NCI-H146 treated with DMSO at 0.1 percent for 48 hours (cell line): ENCODE measurements around the gene BLID.

Source experiments
- DNase-seq: peaks from one replicate; lab custom pipeline; 2025; ENCODE audit not compliant: unreplicated experiment; lab: John Stamatoyannopoulos, UW

BLID gene

GRCh38 chr11:122140500-122140899 lies 24.5 kb upstream of the BLID start:
- DNase-seq = no peak

DNA sequence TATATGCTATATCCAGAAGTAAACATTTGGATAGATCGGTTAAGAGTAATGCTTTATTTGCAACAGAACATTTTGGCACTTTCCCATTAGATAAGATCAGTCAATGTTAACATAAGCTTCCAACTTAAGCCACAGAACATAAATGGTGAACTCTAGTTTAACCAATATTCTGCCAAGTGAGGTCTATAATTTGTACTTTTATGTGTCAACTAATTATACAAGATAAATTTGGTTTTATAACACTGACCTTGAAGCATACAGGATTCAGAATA lies 23.5 kb upstream of the BLID start:
- DNase-seq = no peak

GRCh38 chr11:122138744-122139594 lies 23.0 kb upstream of the BLID start:
- DNase-seq = no peak

DNA sequence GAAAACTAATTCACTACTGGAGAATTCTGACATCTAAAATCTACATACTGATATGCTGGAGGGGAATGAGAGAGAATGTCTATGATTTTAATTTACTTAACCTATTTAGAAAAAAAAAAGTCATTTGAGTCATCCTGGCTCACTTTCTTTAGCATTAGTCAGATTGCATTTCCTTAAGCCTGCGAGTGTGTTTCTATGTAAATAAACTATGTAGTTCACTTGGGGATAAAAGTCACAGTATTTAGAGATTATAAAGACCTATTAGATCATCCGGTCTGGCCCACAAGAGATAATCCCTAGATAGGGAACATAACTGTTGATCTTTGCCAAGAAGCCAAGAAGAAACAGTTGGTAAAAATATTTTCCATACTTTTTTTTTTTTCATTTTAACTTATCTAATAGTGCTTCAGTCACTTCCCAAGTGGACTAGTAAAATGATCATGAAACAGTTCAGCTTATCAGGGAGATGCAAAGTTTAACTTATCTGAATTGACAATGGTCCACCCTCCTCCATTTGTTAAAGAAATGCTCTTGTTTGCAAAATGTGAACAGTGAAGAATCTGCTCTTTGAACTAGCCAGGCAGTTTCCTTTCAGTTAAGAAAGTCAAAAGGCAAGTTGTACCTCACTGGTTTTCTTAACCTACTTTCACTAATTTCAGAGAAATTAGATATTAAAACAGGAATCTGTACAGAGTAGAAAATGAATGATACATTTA lies 21.2 kb upstream of the BLID start:
- DNase-seq = no peak

DNA sequence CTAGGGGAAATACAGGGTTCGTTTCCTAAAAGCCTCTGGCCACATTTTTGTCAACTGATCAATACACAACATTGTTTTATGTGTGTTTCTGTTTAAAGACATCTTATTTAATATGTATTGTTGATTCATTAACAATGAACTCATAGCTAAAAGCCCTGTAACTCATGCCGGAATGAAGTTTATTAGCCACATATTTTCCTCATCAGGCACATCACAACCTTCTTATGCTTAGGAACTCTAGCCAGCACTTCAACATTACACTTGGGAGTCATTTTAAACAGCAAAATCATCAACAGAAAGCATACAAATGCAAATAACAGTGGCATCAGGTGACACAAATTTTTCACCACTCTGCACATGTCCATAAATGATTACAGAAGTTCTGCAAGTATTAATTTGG lies 15.1 kb upstream of the BLID start:
- no peak for DNase-seq

DNA sequence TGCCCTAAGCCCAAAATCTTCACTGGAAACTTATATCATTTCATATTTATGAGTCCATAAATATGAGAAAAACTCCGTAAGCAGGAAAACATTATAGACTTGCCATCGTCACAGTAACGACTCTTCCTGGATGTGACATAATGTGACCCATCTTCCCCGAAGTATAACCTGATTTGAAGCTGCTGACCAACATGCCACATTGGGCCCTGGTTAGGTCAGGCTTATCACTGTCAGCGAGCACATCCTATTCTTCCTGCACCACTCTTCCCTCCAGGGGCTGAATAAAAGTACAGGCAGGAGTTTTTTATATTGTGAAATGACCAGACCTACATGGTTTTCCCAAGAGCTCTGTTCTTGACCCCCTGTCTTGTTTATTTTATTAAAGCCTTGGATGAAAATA lies 12.1 kb upstream of the BLID start:
- DNase-seq = no peak

- DNase-seq = no peak
Observed at GRCh38 chr11:122127020-122127419, 11.0 kb upstream of the BLID start.

DNA sequence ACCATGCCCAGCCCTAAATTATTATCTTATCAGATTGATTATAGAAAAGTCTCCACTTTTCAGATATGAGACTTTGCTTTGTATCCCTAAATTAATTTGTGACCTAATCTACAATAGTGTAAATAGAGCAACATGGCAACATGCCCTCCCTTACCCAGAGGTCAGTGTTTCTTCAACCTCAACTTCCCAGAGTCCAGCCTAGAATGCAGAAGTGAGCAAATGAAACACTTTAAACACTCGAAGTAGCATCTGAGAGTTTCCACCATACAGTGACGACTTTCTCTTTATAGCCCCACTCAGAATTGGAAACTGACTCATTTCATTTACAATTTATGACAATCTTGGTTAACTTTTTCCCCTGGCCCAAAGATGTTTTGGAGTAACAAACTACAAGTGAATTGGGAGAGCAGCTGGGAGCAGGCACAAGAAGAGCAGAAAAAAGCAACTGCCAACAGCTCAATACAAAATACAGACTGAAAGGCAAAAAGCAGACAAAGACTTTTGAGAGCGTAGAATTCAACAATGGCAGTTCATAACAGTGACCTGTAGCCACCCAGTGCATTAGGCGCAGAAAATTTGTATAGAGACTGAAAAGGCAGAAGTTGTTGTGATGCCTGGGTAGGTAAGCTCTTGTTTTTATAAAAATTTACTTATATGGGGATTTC lies 10.1 kb upstream of the BLID start:
- DNase-seq = no peak

GRCh38 chr11:122123263-122123929 lies 7.4 kb upstream of the BLID start:
- no peak for DNase-seq

DNA sequence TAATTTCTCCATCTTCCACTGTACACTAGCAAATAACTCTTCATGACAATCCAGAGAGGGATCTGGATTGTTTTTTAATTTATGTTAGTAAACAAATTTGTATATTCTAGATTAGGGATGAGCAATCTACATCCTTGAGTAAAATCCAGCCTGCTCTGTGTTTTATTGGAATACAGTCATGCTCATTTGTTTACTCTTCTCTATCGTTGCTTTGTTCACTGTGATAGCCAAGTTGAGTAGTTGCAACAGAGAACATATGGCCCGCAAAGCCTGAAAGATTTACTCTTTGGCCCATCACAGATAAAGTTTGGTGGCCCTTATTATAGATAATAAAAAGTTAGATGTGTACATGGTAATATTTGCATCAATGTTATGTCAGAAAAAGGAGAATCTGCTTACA lies 6.2 kb upstream of the BLID start:
- no peak for DNase-seq

DNA sequence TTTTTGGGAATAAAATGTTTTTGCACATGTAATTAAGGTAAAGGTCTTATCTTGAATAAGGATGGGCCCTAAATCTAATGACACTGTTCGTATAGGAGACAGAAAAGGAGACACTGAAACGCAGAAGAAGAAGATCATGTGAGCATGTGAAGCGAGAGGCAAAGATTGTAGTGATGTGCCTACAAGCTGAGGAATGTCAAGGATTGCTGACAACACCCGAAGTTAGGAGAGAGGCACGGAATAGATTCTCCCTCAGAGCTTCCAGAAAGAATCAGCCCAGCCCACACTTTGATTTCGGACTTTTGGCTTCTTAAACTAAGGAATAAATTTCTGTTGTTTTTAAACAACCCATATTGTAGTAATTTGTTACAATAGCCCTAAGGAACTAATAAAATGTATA lies 4.1 kb upstream of the BLID start:
- DNase-seq = no peak

GRCh38 chr11:122116591-122116990 lies 576 bp upstream of the BLID start:
- DNase-seq = no peak

DNA sequence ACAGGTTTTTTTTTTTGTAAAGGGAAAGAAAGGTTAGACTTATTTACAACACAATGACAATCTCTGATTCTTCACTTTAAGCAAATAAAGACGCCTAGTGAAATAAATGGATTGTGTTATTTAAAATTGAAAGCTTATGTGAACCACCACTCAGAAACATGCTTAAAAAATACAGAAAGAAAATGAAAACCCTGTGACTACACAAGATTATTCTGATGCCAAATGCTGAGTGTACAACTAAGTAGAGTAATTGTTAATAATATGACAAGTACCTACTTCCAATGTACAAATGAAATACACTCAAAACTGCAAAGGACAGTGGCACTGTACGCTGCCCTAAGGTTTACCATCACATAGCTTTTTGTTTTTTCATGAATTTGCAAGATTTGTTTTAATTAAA lies 1.0 kb downstream of the BLID start:
- DNase-seq = no peak

DNA sequence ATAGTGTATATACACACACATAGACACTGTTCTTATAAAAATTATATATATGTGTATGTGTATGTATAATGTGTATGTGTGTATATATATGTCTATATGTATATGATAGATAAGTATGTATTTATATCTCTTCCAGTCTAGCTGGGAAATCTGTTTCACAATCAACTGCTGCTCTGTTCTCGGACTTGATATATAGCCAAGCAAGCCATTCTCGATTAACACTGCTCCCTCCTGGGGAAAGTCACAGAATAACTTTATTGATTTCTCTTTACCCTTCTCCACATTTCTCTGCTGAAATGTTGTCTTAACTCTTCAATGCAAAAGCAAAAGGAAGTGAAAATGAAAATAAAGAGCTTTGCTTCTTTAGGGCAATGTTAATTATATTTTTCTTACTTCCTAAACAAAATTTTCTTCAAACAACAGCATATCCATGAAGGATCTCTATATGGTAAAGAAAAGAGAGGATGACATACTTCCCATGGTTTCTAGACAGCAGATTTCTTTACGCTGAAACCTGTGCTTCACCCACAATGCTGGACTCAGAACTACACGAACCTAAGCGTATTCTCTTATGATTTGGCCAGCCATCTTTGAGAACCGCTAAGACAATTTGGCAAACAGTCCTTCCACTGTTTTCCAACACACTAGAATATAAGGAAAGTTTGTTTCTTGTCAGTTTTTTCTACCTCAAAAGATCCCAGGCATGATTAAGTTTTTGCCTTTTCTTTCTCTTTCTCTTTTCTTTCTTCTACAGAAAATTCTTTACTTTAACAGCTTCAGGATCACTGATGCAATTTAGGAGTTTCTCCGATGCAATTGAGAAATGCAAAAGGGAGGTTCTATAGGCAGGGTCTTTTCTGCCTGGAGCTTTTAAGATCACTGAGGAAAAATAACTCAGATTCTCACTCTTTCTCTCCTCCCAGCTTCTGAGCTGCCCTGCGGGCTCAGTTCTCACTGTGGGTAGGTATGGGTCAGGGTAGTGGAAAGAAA lies 1.9 kb downstream of the BLID start:
- no peak for DNase-seq

DNA sequence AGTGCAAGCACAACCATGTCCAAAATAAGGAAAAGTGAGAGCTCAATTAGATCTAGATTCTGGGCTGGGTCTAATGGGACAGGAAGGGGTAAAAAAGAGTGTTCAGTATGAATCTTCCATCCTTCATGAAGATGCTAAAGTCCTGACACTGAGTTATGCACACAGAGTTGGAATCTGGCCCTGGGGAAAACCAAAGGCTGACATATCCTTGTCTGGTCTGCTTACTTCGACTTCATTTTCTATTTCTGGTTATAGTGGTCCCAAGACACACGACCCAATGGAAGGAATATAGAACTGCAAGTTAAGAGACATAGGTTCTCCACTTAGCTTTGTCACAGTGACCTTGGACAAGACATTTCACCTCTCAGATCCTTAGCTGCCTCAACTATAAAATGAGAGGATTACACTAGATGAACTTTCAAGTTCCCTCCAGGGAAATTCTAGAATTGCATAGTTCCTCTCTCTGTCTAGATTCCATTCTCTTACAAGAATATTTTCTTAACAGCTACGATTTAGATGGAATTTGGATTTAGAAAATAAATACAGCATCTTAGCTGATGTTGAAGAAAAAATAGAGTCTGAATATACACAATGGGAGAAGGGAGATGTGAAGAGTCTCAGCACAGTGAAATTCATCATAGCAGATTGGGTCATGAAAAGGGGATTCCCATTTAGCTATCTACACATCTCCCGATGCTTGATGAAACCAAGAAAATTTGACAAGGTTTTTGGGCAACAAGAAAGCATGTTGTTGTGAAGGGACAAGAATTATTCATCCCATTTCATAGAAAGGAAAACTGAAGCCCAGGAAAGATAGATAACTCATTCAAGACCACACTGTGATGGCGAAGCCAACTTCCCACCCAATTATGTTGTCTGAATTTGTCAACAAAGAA lies 3.3 kb downstream of the BLID start:
- no peak for DNase-seq

GRCh38 chr11:122109932-122110331 lies 6.1 kb downstream of the BLID start:
- no peak for DNase-seq

- DNase-seq = no peak
Observed at GRCh38 chr11:122108828-122109227, 7.2 kb downstream of the BLID start.

- DNase-seq = no peak
Observed at GRCh38 chr11:122108192-122108799, 7.7 kb downstream of the BLID start.

- DNase-seq = no peak
Observed at GRCh38 chr11:122107566-122107965, 8.4 kb downstream of the BLID start.
